Neural cell (in vitro differentiated cells): ENCODE results near the gene RPAP2. TPM values are rescaled to one million over a fixed set of nuclear protein-coding genes. Genes with fewer than 3 reads are reported as not detected.

Experiments used
- H2AFZ ChIP-seq: fragments of 200-600, 300-800 bp; sonication (generic), shearing (Covaris generic); 2 replicates; pipeline ENCODE4 v1.6.0; 2014; ENCODE audit warnings: low read depth, mild to moderate bottlenecking, antibody characterized with exemption, low read length, moderate library complexity
- H3F3A ChIP-seq: fragments of 200-600 bp; shearing (Covaris generic); 2 replicates; pipeline ENCODE4 v1.6.1; 2016; ENCODE audit warnings: mild to moderate bottlenecking, moderate library complexity, mixed read lengths, antibody characterized with exemption, low read length; ENCODE audit not compliant: insufficient read depth, poor library complexity, severe bottlenecking
- H3K27ac ChIP-seq: fragments of 200-600, 300-800 bp; sonication (generic), shearing (Covaris generic); 2 replicates; pipeline ENCODE4 v1.5.1; 2014; ENCODE audit warnings: mild to moderate bottlenecking, low read length, moderate library complexity
- H3K27me3 ChIP-seq: fragments of 300-800, 200-600 bp; sonication (generic), shearing (Covaris generic); 2 replicates; pipeline ENCODE4 v1.6.0; 2014; ENCODE audit warnings: mild to moderate bottlenecking, low read depth, low read length, moderate library complexity; ENCODE audit not compliant: insufficient read depth
- H3K36me3 ChIP-seq: fragments of 300-800, 200-600 bp; sonication (generic), shearing (Covaris generic); 2 replicates; pipeline ENCODE4 v1.5.1; 2014; ENCODE audit warnings: mild to moderate bottlenecking, antibody characterized with exemption, low read length, moderate library complexity; ENCODE audit not compliant: insufficient read depth
- H3K4me2 ChIP-seq: fragments of 300-800, 200-600 bp; sonication (generic), shearing (Covaris generic); 2 replicates; pipeline ENCODE4 v1.6.0; 2014; ENCODE audit warnings: mild to moderate bottlenecking, low read length
- H3K4me3 ChIP-seq: fragments of 300-800, 200-600 bp; sonication (generic), shearing (Covaris generic); 2 replicates; pipeline ENCODE4 v1.5.1; 2014; ENCODE audit warnings: mild to moderate bottlenecking, low read length, moderate library complexity
- H3K79me2 ChIP-seq: fragments of 200-600 bp; shearing (Covaris generic); replicated peaks from 2 replicates; pipeline ENCODE4 v1.6.0; 2014; ENCODE audit warnings: mild to moderate bottlenecking, low read length, moderate library complexity; ENCODE audit not compliant: insufficient read depth
- H3K9ac ChIP-seq: fragments of 300-800, 200-600 bp; sonication (generic), shearing (Covaris generic); 2 replicates; pipeline ENCODE4 v1.6.1; 2016; ENCODE audit warnings: mild to moderate bottlenecking, low read length, mixed read lengths
- H3K9me2 ChIP-seq: fragments of 200-600 bp; shearing (Covaris generic); 2 replicates; pipeline ENCODE4 v1.6.1; 2016; ENCODE audit warnings: mild to moderate bottlenecking, low read length, mixed read lengths; ENCODE audit not compliant: insufficient read depth
- H3K9me3 ChIP-seq: fragments of 200-600, 300-800 bp; sonication (generic), shearing (Covaris generic); 2 replicates; pipeline ENCODE4 v1.6.1; 2016; ENCODE audit warnings: mild to moderate bottlenecking, mixed run types, low read length, moderate library complexity, mixed read lengths
- H4K20me1 ChIP-seq: fragments of 200-600 bp; shearing (Covaris generic); 2 replicates; pipeline ENCODE4 v1.6.1; 2016; ENCODE audit warnings: mild to moderate bottlenecking, mixed run types; ENCODE audit not compliant: insufficient read depth
- EP300 ChIP-seq: fragments of 450-650 bp; conservative IDR thresholded peaks from 2 replicates; pipeline ENCODE4 v1.6.1; 2014; ENCODE audit warnings: antibody characterized with exemption, mild to moderate bottlenecking, moderate library complexity; ENCODE audit not compliant: poor library complexity, severe bottlenecking
- EZH2 ChIP-seq: fragments of 200-600, 300-800 bp; shearing (Covaris generic), sonication (generic); IDR thresholded peaks from 2 replicates; pipeline ENCODE4 v1.6.1; 2014; ENCODE audit warnings: antibody characterized with exemption, low read length, borderline replicate concordance, mild to moderate bottlenecking; ENCODE audit not compliant: insufficient read depth, poor library complexity, severe bottlenecking
- MXI1 ChIP-seq: fragments of 450-650 bp; conservative IDR thresholded peaks from 2 replicates; pipeline ENCODE4 v1.6.1; 2014; ENCODE audit warnings: antibody characterized with exemption, mild to moderate bottlenecking; ENCODE audit not compliant: poor library complexity, severe bottlenecking
- POLR2AphosphoS5 ChIP-seq: IDR thresholded peaks from 2 replicates; pipeline ENCODE4 v1.6.1; 2012
- SMC3 ChIP-seq: fragments of 450-650 bp; conservative IDR thresholded peaks from 2 replicates; pipeline ENCODE4 v1.6.1; 2014; ENCODE audit warnings: antibody characterized with exemption, mild to moderate bottlenecking, moderate library complexity; ENCODE audit not compliant: poor library complexity
- TAF1 ChIP-seq: IDR thresholded peaks from 2 replicates; pipeline ENCODE4 v1.6.1; 2012; ENCODE audit warnings: low read depth
- polyA plus RNA-seq: library from polyadenylated mRNA; depleted of rRNA; stranded (reverse); fragments of >200 nt; gene quantifications from 2 replicates; pipeline ENCODE4 v1.2.3, GENCODE V29; 2014
- TF ChIP-seq, protein P1 (sequence below): fragments of 450-650 bp; IDR thresholded peaks from 2 replicates; pipeline ENCODE4 v1.5.1; 2014; ENCODE audit warnings: antibody characterized with exemption, mild to moderate bottlenecking, moderate library complexity; ENCODE audit not compliant: poor library complexity, severe bottlenecking
- TF ChIP-seq, protein P2 (sequence below): IDR thresholded peaks from 2 replicates; pipeline ENCODE4 v1.6.1; 2012; ENCODE audit warnings: borderline replicate concordance

Gene RPAP2
- polyA plus RNA-seq, 1 donor from 2014 or later: 9.3 TPM

DNA sequence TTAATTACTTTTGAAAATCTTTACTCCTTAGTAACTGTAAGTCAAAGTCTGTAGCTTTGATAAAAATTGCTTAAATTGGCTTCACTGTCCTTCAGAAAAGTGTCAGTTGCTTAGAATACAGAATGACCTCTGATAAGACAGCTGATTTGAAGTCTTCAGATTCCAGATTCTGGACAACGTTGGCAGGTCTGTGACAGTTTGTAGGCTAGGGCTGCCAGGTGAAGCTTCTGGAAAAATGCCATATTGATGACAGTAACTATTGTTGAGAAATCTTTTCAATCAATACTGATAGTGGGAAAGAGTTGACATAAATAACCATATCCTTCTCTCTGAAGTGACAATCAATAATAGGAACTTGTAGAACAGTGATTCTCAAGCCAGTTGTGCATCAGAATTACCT is 41.3 kb downstream of the RPAP2 start:
- Histone ChIP-seq H3K4me3 (no peak overlapping the region), H4K20me1 (no peaks in the 10 kb centered on the region), H3K4me2 (no peak overlapping the region), H3F3A (no peaks in the 10 kb centered on the region), H3K36me3 (peaks cover 8% of the 10 kb centered on the region), H3K27me3 (no peaks in the 10 kb centered on the region), H3K27ac (no peak overlapping the region), H3K9ac (no peak overlapping the region), H3K9me2 (no peaks in the 10 kb centered on the region), H3K79me2 (no peaks in the 10 kb centered on the region), H3K9me3 (no peaks in the 10 kb centered on the region), H2AFZ (no peak overlapping the region)
- TF ChIP-seq, protein P1, sequence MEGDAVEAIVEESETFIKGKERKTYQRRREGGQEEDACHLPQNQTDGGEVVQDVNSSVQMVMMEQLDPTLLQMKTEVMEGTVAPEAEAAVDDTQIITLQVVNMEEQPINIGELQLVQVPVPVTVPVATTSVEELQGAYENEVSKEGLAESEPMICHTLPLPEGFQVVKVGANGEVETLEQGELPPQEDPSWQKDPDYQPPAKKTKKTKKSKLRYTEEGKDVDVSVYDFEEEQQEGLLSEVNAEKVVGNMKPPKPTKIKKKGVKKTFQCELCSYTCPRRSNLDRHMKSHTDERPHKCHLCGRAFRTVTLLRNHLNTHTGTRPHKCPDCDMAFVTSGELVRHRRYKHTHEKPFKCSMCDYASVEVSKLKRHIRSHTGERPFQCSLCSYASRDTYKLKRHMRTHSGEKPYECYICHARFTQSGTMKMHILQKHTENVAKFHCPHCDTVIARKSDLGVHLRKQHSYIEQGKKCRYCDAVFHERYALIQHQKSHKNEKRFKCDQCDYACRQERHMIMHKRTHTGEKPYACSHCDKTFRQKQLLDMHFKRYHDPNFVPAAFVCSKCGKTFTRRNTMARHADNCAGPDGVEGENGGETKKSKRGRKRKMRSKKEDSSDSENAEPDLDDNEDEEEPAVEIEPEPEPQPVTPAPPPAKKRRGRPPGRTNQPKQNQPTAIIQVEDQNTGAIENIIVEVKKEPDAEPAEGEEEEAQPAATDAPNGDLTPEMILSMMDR: no peak

DNA sequence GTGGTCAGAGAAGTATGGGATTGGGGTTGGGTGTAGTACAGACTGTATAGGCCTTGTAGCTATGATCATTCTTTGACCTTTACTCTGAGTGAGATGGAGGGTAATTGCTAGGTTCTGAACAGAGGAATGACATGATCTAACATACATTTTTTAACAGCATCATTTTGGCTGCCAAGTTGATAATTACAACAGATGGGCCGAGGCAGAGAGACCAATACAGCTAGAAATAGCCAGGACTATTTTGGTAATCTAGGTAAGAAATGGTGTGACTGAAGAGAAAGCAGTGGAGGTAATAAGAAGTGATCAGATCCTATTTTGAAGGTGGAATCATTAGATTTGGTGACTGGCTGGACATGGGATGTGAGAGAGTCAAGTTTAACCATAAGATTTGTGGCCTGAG is 43.5 kb downstream of the RPAP2 start:
- H3K9me2 ChIP-seq: no peaks in the 10 kb centered on the region
- H3K4me2 ChIP-seq: no peak overlapping the region
- H3K9ac ChIP-seq: no peak overlapping the region
- no peak overlapping the region for H3K4me3 ChIP-seq
- H4K20me1 ChIP-seq: no peaks in the 10 kb centered on the region
- H3F3A ChIP-seq: no peaks in the 10 kb centered on the region
- H3K79me2 ChIP-seq: no peaks in the 10 kb centered on the region
- no peak overlapping the region for H2AFZ ChIP-seq
- no peaks in the 10 kb centered on the region for H3K27me3 ChIP-seq
- peaks cover 8% of the 10 kb centered on the region for H3K36me3 ChIP-seq
- TF ChIP-seq POLR2AphosphoS5 (no peak), MXI1 (no peak), EZH2 (no peak), TAF1 (no peak), EP300 (no peak), SMC3 (no peak)
- TF ChIP-seq, protein P1: no peak
- TF ChIP-seq, protein P2, sequence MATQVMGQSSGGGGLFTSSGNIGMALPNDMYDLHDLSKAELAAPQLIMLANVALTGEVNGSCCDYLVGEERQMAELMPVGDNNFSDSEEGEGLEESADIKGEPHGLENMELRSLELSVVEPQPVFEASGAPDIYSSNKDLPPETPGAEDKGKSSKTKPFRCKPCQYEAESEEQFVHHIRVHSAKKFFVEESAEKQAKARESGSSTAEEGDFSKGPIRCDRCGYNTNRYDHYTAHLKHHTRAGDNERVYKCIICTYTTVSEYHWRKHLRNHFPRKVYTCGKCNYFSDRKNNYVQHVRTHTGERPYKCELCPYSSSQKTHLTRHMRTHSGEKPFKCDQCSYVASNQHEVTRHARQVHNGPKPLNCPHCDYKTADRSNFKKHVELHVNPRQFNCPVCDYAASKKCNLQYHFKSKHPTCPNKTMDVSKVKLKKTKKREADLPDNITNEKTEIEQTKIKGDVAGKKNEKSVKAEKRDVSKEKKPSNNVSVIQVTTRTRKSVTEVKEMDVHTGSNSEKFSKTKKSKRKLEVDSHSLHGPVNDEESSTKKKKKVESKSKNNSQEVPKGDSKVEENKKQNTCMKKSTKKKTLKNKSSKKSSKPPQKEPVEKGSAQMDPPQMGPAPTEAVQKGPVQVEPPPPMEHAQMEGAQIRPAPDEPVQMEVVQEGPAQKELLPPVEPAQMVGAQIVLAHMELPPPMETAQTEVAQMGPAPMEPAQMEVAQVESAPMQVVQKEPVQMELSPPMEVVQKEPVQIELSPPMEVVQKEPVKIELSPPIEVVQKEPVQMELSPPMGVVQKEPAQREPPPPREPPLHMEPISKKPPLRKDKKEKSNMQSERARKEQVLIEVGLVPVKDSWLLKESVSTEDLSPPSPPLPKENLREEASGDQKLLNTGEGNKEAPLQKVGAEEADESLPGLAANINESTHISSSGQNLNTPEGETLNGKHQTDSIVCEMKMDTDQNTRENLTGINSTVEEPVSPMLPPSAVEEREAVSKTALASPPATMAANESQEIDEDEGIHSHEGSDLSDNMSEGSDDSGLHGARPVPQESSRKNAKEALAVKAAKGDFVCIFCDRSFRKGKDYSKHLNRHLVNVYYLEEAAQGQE: no peak
- no peaks in the 10 kb centered on the region for H3K9me3 ChIP-seq
- no peak overlapping the region for H3K27ac ChIP-seq
